Activated CD4-positive, alpha-beta T cell treated with anti-CD3 and anti-CD28 coated beads for 36 hours (primary cell): ENCODE data around the gene ABCA7. TPM values are rescaled to one million over a fixed set of nuclear protein-coding genes. Genes with fewer than 3 reads are reported as not detected.

Experiments used
- ATAC-seq: fragments of 200-7000 bp; cut with Tn5 transposase; one replicate; pipeline ENCODE4 v1.10.0; 2021; ENCODE audit warnings: mild to moderate bottlenecking, moderate library complexity
- CTCF ChIA-PET: fragments of 350-600 bp; sonication (Branson Sonifier 250); formaldehyde crosslinking; loops from one replicate; lab custom pipeline; 2021; ENCODE audit warnings: antibody characterized with exemption; lab: Charles Lee
- POLR2A ChIA-PET: fragments of 350-600 bp; sonication (Branson Sonifier 250); formaldehyde crosslinking; loops from one replicate; lab custom pipeline; 2021; ENCODE audit warnings: antibody characterized with exemption, inconsistent platforms; lab: Charles Lee
- DNase-seq: peaks from one replicate; pipeline ENCODE4 v3.0.0-alpha.2; 2020
- H3K27ac Mint-ChIP-seq: one replicate; pipeline ENCODE4 v1.8.0; 2021; ENCODE audit warnings: mixed read lengths
- H3K27me3 Mint-ChIP-seq: one replicate; pipeline ENCODE4 v1.8.0; 2021; ENCODE audit warnings: mixed read lengths
- H3K36me3 Mint-ChIP-seq: one replicate; pipeline ENCODE4 v1.8.0; 2021; ENCODE audit warnings: low read depth, mixed read lengths
- H3K4me1 Mint-ChIP-seq: one replicate; pipeline ENCODE4 v1.8.0; 2021; ENCODE audit warnings: mixed read lengths
- H3K4me3 Mint-ChIP-seq: one replicate; pipeline ENCODE4 v1.8.0; 2021; ENCODE audit warnings: mild to moderate bottlenecking, moderate library complexity, mixed read lengths
- H3K9me3 Mint-ChIP-seq: one replicate; pipeline ENCODE4 v1.8.0; 2021; ENCODE audit warnings: low read depth, mixed read lengths
- intact Hi-C, 2 experiments: fragments of 100-400 bp; cut with DNase I in 1 of 2; cut with micrococcal nuclease in 1 of 2; formaldehyde crosslinking; loops; one replicate each; pipeline versions ENCODE4 v1.14.2 to v1.15.1; 2022 to 2024; cut with DNase I, micrococcal nuclease
- total RNA-seq, 2 experiments: library from RNA; stranded (reverse); gene quantifications; one replicate each; pipeline ENCODE4 v1.2.3, GENCODE V29; 2021

The ABCA7 gene
- total RNA-seq, 2 experiments from 2014 or later: 14.4 to 16.9 TPM

GRCh38 chr19:1068009-1069001 lies 28.4 kb downstream of the ABCA7 start:
- DNase-seq (peak; percentile 80), ATAC-seq (peak; percentile 8)
- Mint-ChIP-seq H3K4me1 (peaks cover 53% of the 10 kb centered on the region), H3K36me3 (peaks cover 36% of the 10 kb centered on the region), H3K9me3 (no peaks in the 10 kb centered on the region), H3K27ac (peak overlapping the region; percentile 94), H3K27me3 (no peaks in the 10 kb centered on the region), H3K4me3 (peak overlapping the region; percentile 85)
- POLR2A ChIA-PET: interaction anchor here (1.4 to 2.1 kb wide), 3 partner anchors 9 to 201 kb away, joined by 4 to 8 read pairs (median 4); partner anchors contain the start of gene CIRBP
- CTCF ChIA-PET: interaction anchor here (0.5 to 1.4 kb wide), 4 partner anchors 39 to 201 kb away, joined by 3 to 4 read pairs (median 3); partner anchors contain the start of gene CIRBP
- intact Hi-C loops: loop anchor here (1.0 to 10.0 kb wide), 7 partner anchors 9 to 786 kb away; partner anchors contain the start of genes CNN2 (in 1 of the 2), GPX4 (in 1 of the 2), PTBP1 (in 1 of the 2) and RNF126 (in 1 of the 2)

- ChIA-PET POLR2A (interaction anchor here (1.6 kb wide), 1 partner anchor 10 kb away, joined by 4 read pairs; no protein-coding TSS in a partner anchor), CTCF (interaction anchor here (0.6 kb wide), 1 partner anchor 698 kb away, joined by 3 read pairs; no protein-coding TSS in a partner anchor)
- ATAC-seq: peak; percentile 28
- peak; percentile 81 for DNase-seq
- H3K36me3 Mint-ChIP-seq: peaks cover 42% of the 10 kb centered on the region
- peak overlapping the region; percentile 85 for H3K4me3 Mint-ChIP-seq
- peaks cover 53% of the 10 kb centered on the region for H3K4me1 Mint-ChIP-seq
- H3K27me3 Mint-ChIP-seq: no peaks in the 10 kb centered on the region
- peak overlapping the region; percentile 94 for H3K27ac Mint-ChIP-seq
- no peaks in the 10 kb centered on the region for H3K9me3 Mint-ChIP-seq
- intact Hi-C loops: loop anchor here (2.0 to 10.0 kb wide), 6 partner anchors 33 to 786 kb away; partner anchors contain the start of genes CNN2 (in 1 of the 2), GPX4 (in 1 of the 2), PTBP1 (in 1 of the 2) and RNF126 (in 1 of the 2)
Measured at GRCh38 chr19:1069009-1069779, 29.3 kb downstream of the ABCA7 start.

- ATAC-seq: no peak
- H3K27ac Mint-ChIP-seq: no peak overlapping the region
- POLR2A ChIA-PET: no interaction called here
- DNase-seq: no peak
- H3K36me3 Mint-ChIP-seq: peaks cover 47% of the 10 kb centered on the region
- H3K4me3 Mint-ChIP-seq: peak overlapping the region; percentile 85
- intact Hi-C loops: no loop called here
- peaks cover 48% of the 10 kb centered on the region for H3K4me1 Mint-ChIP-seq
- H3K27me3 Mint-ChIP-seq: no peaks in the 10 kb centered on the region
- CTCF ChIA-PET: no interaction called here
- H3K9me3 Mint-ChIP-seq: no peaks in the 10 kb centered on the region
Measured at GRCh38 chr19:1070576-1070930, 30.6 kb downstream of the ABCA7 start.

GRCh38 chr19:1070931-1071791 lies 31.3 kb downstream of the ABCA7 start:
- Mint-ChIP-seq H3K27ac (peak overlapping the region; percentile 86), H3K36me3 (peaks cover 53% of the 10 kb centered on the region), H3K4me3 (peak overlapping the region; percentile 51), H3K27me3 (no peaks in the 10 kb centered on the region), H3K4me1 (peaks cover 52% of the 10 kb centered on the region), H3K9me3 (no peaks in the 10 kb centered on the region)
- ChIA-PET POLR2A (no interaction called here), CTCF (no interaction called here)
- ATAC-seq (no peak), DNase-seq (no peak)
- intact Hi-C loops: no loop called here

GRCh38 chr19:1072371-1073015 lies 32.6 kb downstream of the ABCA7 start:
- Mint-ChIP-seq H3K9me3 (no peaks in the 10 kb centered on the region), H3K36me3 (peaks cover 59% of the 10 kb centered on the region), H3K27ac (peak overlapping the region; percentile 33), H3K4me1 (peaks cover 59% of the 10 kb centered on the region), H3K4me3 (no peak overlapping the region), H3K27me3 (no peaks in the 10 kb centered on the region)
- no peak for ATAC-seq
- POLR2A ChIA-PET: interaction anchor here (1.2 kb wide), 1 partner anchor 45 kb away, joined by 3 read pairs; no protein-coding TSS in a partner anchor
- no peak for DNase-seq
- CTCF ChIA-PET: interaction anchor here (1.0 kb wide), 1 partner anchor 172 kb away, joined by 3 read pairs; no protein-coding TSS in a partner anchor
- intact Hi-C loops: no loop called here

- no peak for ATAC-seq
- CTCF ChIA-PET: interaction anchor here (1.0 kb wide), 1 partner anchor 171 kb away, joined by 3 read pairs; no protein-coding TSS in a partner anchor
- intact Hi-C loops: no loop called here
- no peak overlapping the region for H3K27ac Mint-ChIP-seq
- H3K27me3 Mint-ChIP-seq: no peaks in the 10 kb centered on the region
- POLR2A ChIA-PET: interaction anchor here (1.2 kb wide), 1 partner anchor 46 kb away, joined by 3 read pairs; no protein-coding TSS in a partner anchor
- H3K4me1 Mint-ChIP-seq: peaks cover 68% of the 10 kb centered on the region
- H3K9me3 Mint-ChIP-seq: no peaks in the 10 kb centered on the region
- H3K36me3 Mint-ChIP-seq: peaks cover 67% of the 10 kb centered on the region
- DNase-seq: no peak
- H3K4me3 Mint-ChIP-seq: no peak overlapping the region
Measured at GRCh38 chr19:1073063-1073955, 33.4 kb downstream of the ABCA7 start.

GRCh38 chr19:1073956-1074517 lies 34.1 kb downstream of the ABCA7 start:
- peak overlapping the region; percentile 47 for H3K4me3 Mint-ChIP-seq
- DNase-seq (no peak), ATAC-seq (no peak)
- H3K27ac Mint-ChIP-seq: peak overlapping the region; percentile 13
- ChIA-PET POLR2A (interaction anchor here (1.2 to 1.3 kb wide), 2 partner anchors 53 to 195 kb away, joined by 7 to 8 read pairs; partner anchors contain the start of genes CIRBP and RNU6-2), CTCF (interaction anchor here (1.0 to 4.1 kb wide), 3 partner anchors 8 to 170 kb away, joined by 5 to 26 read pairs (median 6); partner anchors contain the start of gene ARHGAP45)
- intact Hi-C loops: no loop called here
- no peaks in the 10 kb centered on the region for H3K9me3 Mint-ChIP-seq
- no peaks in the 10 kb centered on the region for H3K27me3 Mint-ChIP-seq
- peaks cover 63% of the 10 kb centered on the region for H3K4me1 Mint-ChIP-seq
- H3K36me3 Mint-ChIP-seq: peaks cover 66% of the 10 kb centered on the region

GRCh38 chr19:1074544-1075283 lies 34.8 kb downstream of the ABCA7 start:
- Mint-ChIP-seq H3K27me3 (no peaks in the 10 kb centered on the region), H3K27ac (peak overlapping the region; percentile 84), H3K4me1 (peaks cover 63% of the 10 kb centered on the region), H3K9me3 (no peaks in the 10 kb centered on the region), H3K4me3 (peak overlapping the region; percentile 52), H3K36me3 (peaks cover 65% of the 10 kb centered on the region)
- peak; percentile 22 for ATAC-seq
- ChIA-PET CTCF (interaction anchor here (0.6 to 4.1 kb wide), 5 partner anchors 9 to 290 kb away, joined by 3 to 26 read pairs (median 5); partner anchors contain the start of gene ARHGAP45), POLR2A (interaction anchor here (0.5 to 1.3 kb wide), 3 partner anchors 53 to 199 kb away, joined by 5 to 8 read pairs (median 7); partner anchors contain the start of genes CIRBP and RNU6-2)
- DNase-seq: peak; percentile 93
- intact Hi-C loops: no loop called here
